ES-I3 (cell line): ENCODE data around the gene ADAMTSL3.
"Not testable (repeated sequence)": the region's sequence is repeated elsewhere in the genome, so short reads cannot be mapped to it uniquely, and the experiment has no call there.

Experiments used
- H3K36me3 ChIP-seq: 2 replicates; pipeline ENCODE4 v1.6.1; 2013; ENCODE audit warnings: mild to moderate bottlenecking, low read length, control low read depth, moderate library complexity; ENCODE audit not compliant: insufficient read depth
- H3K4me1 ChIP-seq: 2 replicates; pipeline ENCODE4 v1.6.1; 2013; ENCODE audit warnings: mild to moderate bottlenecking, control low read depth, low read length; ENCODE audit not compliant: insufficient read depth
- H3K9ac ChIP-seq: 2 replicates; pipeline ENCODE4 v1.6.1; 2013; ENCODE audit warnings: low read depth, mild to moderate bottlenecking, low read length, moderate library complexity
- H3K9me3 ChIP-seq: 2 replicates; pipeline ENCODE4 v1.6.1; 2013; ENCODE audit warnings: mild to moderate bottlenecking, low read length, moderate library complexity; ENCODE audit not compliant: control insufficient read depth, insufficient read depth

Gene ADAMTSL3

GRCh38 chr15:84034578-84035398, 380.9 kb downstream of the ADAMTSL3 start:
- H3K9ac ChIP-seq = no peak overlapping the region
- no peaks in the 10 kb centered on the region for H3K36me3 ChIP-seq
- H3K4me1 ChIP-seq = no peaks in the 10 kb centered on the region

DNA sequence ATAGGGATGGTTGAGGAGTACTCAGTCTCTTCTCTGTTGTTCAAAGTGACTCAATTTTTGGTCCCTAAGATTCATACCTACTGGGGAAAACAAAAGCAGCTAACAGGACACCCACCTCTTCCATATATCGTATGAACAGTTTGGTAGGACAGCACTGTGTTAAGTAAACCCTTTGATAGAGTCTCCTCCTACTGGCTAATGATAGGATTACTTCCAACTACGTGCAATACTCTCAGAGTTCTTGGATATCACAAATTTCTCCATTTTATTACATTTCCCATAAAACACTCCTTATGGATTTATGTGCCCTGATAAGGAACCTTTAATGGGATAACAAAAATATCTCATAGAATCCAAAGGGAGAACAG, 381.5 kb downstream of the ADAMTSL3 start:
- Histone ChIP-seq H3K36me3 (no peaks in the 10 kb centered on the region), H3K9me3 (no peaks in the 10 kb centered on the region), H3K4me1 (no peaks in the 10 kb centered on the region), H3K9ac (no peak overlapping the region)

More at GRCh38 chr15:84034578-84035398, 380.9 kb downstream of the ADAMTSL3 start:
- no peaks in the 10 kb centered on the region for H3K9me3 ChIP-seq

- no peaks in the 10 kb centered on the region for H3K4me1 ChIP-seq
- H3K9me3 ChIP-seq = no peaks in the 10 kb centered on the region
Measured at GRCh38 chr15:84037301-84037700, 383.4 kb downstream of the ADAMTSL3 start.

DNA sequence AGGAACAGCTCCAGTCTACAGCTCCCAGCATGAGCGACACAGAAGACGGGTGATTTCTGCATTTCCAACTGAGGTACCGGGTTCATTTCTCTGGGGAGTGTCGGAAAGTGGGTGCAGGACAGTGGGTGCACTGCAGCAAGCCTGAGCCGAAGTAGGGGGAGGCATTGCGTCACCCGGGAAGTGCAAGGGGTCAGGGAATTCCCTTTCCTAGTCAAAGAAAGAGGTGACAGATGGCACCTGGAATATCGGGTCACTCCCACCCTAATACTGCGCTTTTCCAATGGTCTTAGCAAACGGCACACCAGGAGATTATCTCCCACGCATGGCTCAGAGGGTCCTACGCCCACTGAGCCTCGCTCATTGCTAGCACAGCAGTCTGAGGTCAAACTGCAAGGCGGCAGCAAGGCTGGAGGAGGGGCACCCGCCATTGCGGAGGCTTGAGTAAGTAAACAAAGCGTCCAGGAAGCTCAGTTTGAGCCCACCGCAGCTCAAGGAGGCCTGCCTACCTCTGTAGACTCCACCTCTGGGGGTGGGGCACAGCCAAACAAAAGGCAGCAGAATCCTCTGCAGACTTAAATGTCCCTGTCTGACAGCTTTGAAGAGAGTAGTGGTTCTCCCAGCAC, 388.6 kb downstream of the ADAMTSL3 start:
- peak overlapping the region; percentile 57; the same call in 1 of the 2 replicates for H3K9ac ChIP-seq
- H3K36me3 ChIP-seq = not testable (repeated sequence)

More at GRCh38 chr15:84037301-84037700, 383.4 kb downstream of the ADAMTSL3 start:
- Histone ChIP-seq H3K9ac (no peak overlapping the region), H3K36me3 (no peaks in the 10 kb centered on the region)

GRCh38 chr15:84046064-84046637, 392.2 kb downstream of the ADAMTSL3 start:
- H3K9me3 ChIP-seq = no peaks in the 10 kb centered on the region
- H3K4me1 ChIP-seq = no peaks in the 10 kb centered on the region
- H3K9ac ChIP-seq = no peak overlapping the region
- H3K36me3 ChIP-seq = no peaks in the 10 kb centered on the region

More for the DNA sequence above, 388.6 kb downstream of the ADAMTSL3 start:
- not testable (repeated sequence) for H3K9me3 ChIP-seq, H3K4me1 ChIP-seq

DNA sequence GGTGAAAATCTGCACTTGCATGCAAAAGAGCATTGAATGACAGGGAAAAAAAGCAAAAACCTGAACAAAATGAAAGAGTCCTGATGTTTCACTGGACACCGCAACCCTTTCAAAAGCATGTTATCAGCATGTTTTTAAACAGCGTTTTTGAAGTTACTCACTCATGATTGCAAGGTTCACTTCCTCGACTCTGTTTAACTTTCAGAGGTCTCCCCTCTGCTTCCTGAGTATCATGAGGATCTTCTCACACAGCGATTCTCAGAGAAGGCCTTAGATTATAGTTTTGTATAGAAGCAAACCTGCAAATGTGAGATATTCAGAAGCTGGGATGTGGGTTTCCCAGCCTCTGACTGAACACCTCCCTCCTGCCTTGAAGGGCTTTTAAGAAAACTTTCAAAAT, 395.6 kb downstream of the ADAMTSL3 start:
- H3K4me1 ChIP-seq, H3K36me3 ChIP-seq, H3K9me3 ChIP-seq, H3K9ac ChIP-seq: not testable (repeated sequence)

DNA sequence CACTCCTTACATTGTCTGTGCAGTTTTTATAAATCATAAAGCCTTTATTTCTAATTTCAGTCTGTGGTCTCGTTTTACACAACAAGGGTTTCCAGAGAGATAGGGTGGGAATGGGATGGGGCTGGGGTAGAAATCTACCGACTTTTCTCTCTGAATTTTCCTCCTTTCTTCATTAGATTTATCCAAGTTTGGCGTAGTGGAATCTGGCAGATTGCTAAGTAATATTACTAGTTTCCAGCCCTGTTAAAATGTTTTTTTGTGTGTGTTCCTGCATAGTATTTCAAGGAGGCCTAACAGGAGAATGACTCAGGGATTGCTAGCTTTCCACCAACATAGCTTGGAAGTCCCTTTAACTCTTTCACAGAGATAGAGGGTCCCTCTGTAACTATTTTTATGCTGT, 396.2 kb downstream of the ADAMTSL3 start:
- Histone ChIP-seq H3K36me3 (no peaks in the 10 kb centered on the region), H3K4me1 (no peaks in the 10 kb centered on the region), H3K9ac (no peak overlapping the region), H3K9me3 (no peaks in the 10 kb centered on the region)

- not testable (repeated sequence) for H3K9ac ChIP-seq, H3K9me3 ChIP-seq, H3K36me3 ChIP-seq, H3K4me1 ChIP-seq
Measured at GRCh38 chr15:84051146-84051545, 397.2 kb downstream of the ADAMTSL3 start.

GRCh38 chr15:84054544-84054943, 400.6 kb downstream of the ADAMTSL3 start:
- H3K4me1 ChIP-seq, H3K9ac ChIP-seq, H3K9me3 ChIP-seq, H3K36me3 ChIP-seq: not testable (repeated sequence)

GRCh38 chr15:84057714-84058331, 403.9 kb downstream of the ADAMTSL3 start:
- no peak overlapping the region for H3K9ac ChIP-seq

GRCh38 chr15:84063674-84064073, 409.8 kb downstream of the ADAMTSL3 start:
- not testable (repeated sequence) for H3K9ac ChIP-seq, H3K36me3 ChIP-seq, H3K4me1 ChIP-seq, H3K9me3 ChIP-seq

More at GRCh38 chr15:84057714-84058331, 403.9 kb downstream of the ADAMTSL3 start:
- Histone ChIP-seq H3K4me1 (no peaks in the 10 kb centered on the region), H3K36me3 (no peaks in the 10 kb centered on the region), H3K9me3 (peaks cover 3% of the 10 kb centered on the region; the same call in 1 of the 2 replicates)

GRCh38 chr15:84068674-84069073, 414.8 kb downstream of the ADAMTSL3 start:
- H3K36me3 ChIP-seq, H3K4me1 ChIP-seq, H3K9me3 ChIP-seq, H3K9ac ChIP-seq: not testable (repeated sequence)

- not testable (repeated sequence) for H3K4me1 ChIP-seq, H3K36me3 ChIP-seq
Measured at GRCh38 chr15:84078038-84078437, 424.1 kb downstream of the ADAMTSL3 start.

DNA sequence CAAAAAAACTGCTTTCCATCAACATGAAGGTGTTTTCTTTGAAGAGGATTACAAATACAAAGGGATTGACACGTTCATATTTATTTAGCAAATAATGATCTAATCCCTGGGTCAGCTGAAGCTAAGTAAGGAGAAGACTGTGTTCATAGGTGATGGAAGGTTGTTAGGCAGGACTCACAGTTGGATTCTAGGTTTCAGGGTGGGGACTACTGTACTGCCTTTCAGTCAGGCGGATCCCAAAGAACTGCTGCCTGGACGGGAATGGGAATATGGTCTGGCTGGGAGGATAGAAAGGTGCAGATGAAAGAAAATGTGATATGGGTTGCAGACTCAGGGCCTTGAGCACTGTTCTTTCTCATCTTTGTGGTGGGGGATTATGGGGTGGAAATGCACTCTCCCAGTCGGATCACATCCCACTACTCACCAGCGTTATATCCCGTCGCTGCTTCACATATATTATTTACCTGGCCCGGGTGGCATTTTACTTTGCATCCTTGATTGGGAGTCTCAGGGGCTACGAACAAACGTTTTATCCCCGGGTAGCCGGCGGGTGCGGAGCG, 425.5 kb downstream of the ADAMTSL3 start:
- H3K4me1 ChIP-seq, H3K36me3 ChIP-seq, H3K9me3 ChIP-seq: not testable (repeated sequence)
- H3K9ac ChIP-seq = peak overlapping the region; percentile 68; the same call in 1 of the 2 replicates

More at GRCh38 chr15:84078038-84078437, 424.1 kb downstream of the ADAMTSL3 start:
- H3K9ac ChIP-seq, H3K9me3 ChIP-seq: not testable (repeated sequence)
